HepG2 (cell line): ENCODE measurements around the gene NGB. TPM values are rescaled to one million over a fixed set of nuclear protein-coding genes. Genes with fewer than 3 reads are reported as not detected.
A peak's percentile ranks its signal among the peaks of the same experiment; 100 is the strongest.

ENCODE experiments used
- ATF7 ChIP-seq, 2 experiments: fragments of 450-650 bp in 1 of 2; sonication (generic) in 1 of 2; formaldehyde crosslinking in 1 of 2; IDR thresholded peaks; 2 replicates each; pipeline versions ENCODE4 v1.4.0 to v1.6.1; 2016 to 2020; ENCODE audit warnings: antibody characterized with exemption in 1 of 2, mild to moderate bottlenecking in 1 of 2, missing genetic modification reagents in 1 of 2
- BRCA1 ChIP-seq: sonication (generic); formaldehyde crosslinking; IDR thresholded peaks from 2 replicates; pipeline ENCODE4 v1.4.0; 2020; ENCODE audit warnings: missing genetic modification reagents
- EED ChIP-seq: sonication (generic); formaldehyde crosslinking; IDR thresholded peaks from 2 replicates; pipeline ENCODE4 v1.5.0; 2020; ENCODE audit warnings: mild to moderate bottlenecking, missing genetic modification reagents
- EHMT2 ChIP-seq: fragments of 200-600 bp; sonication (generic); IDR thresholded peaks from 2 replicates; pipeline ENCODE4 v1.7.0; 2017; ENCODE audit warnings: antibody characterized with exemption, low read depth, low read length, borderline replicate concordance
- FOSL2 ChIP-seq: sonication (generic); formaldehyde crosslinking; IDR thresholded peaks from 2 replicates; pipeline ENCODE4 v1.4.0; 2020; ENCODE audit warnings: missing genetic modification reagents
- HDAC2 ChIP-seq: sonication (generic); formaldehyde crosslinking; IDR thresholded peaks from 2 replicates; pipeline ENCODE4 v1.4.0; 2020; ENCODE audit warnings: missing genetic modification reagents
- HMG20A ChIP-seq: IDR thresholded peaks from 2 replicates; pipeline ENCODE4 v1.6.1; 2016; ENCODE audit warnings: borderline replicate concordance
- HNRNPK ChIP-seq: fragments of 200-400 bp; formaldehyde crosslinking; IDR thresholded peaks from 2 replicates; pipeline ENCODE4 v1.6.1; 2018; ENCODE audit warnings: low read length, low read depth, moderate library complexity, mild to moderate bottlenecking; ENCODE audit not compliant: poor library complexity, severe bottlenecking
- MZF1 ChIP-seq: sonication (generic); formaldehyde crosslinking; IDR thresholded peaks from 2 replicates; pipeline ENCODE4 v1.8.1; 2023; ENCODE audit warnings: mild to moderate bottlenecking, missing genetic modification reagents, borderline replicate concordance
- NCOA2 ChIP-seq: sonication (generic); formaldehyde crosslinking; IDR thresholded peaks from 2 replicates; pipeline ENCODE4 v1.8.0; 2022; ENCODE audit warnings: inconsistent platforms
- NFIC ChIP-seq: IDR thresholded peaks from 2 replicates; pipeline ENCODE4 v1.6.1; 2012; ENCODE audit warnings: mild to moderate bottlenecking, low read length, inconsistent platforms
- ZNF34 ChIP-seq: sonication (generic); formaldehyde crosslinking; IDR thresholded peaks from 2 replicates; pipeline ENCODE4 v1.4.0; 2020; ENCODE audit warnings: mild to moderate bottlenecking, missing genetic modification reagents, borderline replicate concordance
- ZNF367 ChIP-seq: sonication (generic); formaldehyde crosslinking; IDR thresholded peaks from 2 replicates; pipeline ENCODE4 v1.4.0; 2020; ENCODE audit warnings: missing genetic modification reagents, borderline replicate concordance
- ZNF775 ChIP-seq: sonication (generic); formaldehyde crosslinking; IDR thresholded peaks from 2 replicates; pipeline ENCODE4 v1.4.0; 2020; ENCODE audit warnings: missing genetic modification reagents, mild to moderate bottlenecking, moderate library complexity, borderline replicate concordance
- ZNF776 ChIP-seq: sonication (generic); formaldehyde crosslinking; IDR thresholded peaks from 2 replicates; pipeline ENCODE4 v1.4.0; 2020; ENCODE audit warnings: mild to moderate bottlenecking, missing genetic modification reagents
- polyA plus RNA-seq, 8 experiments: library from polyadenylated mRNA; depleted of rRNA in 3 of 8; stranded (reverse) in 7 of 8; unstranded in 1 of 8; fragments of >200 nt; fragmentation: Illumina TruSeq in 4 of 8; extraction: Trizol in 4 of 8; gene quantifications; 2 replicates each; pipeline versions ENCODE4 v1.2.1 to v1.2.3, GENCODE V29; 2011 to 2016; ENCODE audit warnings: low read depth in 4 of 8, missing spikeins in 1 of 8, mixed read lengths in 1 of 8; ENCODE audit not compliant: insufficient read depth in 1 of 8
- total RNA-seq, 5 experiments: library from RNA; depleted of rRNA; stranded (reverse); fragments of >200 nt; fragmentation: Illumina TruSeq; extraction: Trizol; gene quantifications; 2 replicates each; pipeline ENCODE4 v1.2.3, GENCODE V29; 2016; ENCODE audit warnings: low read depth in 1 of 5
- TF ChIP-seq, protein P1 (sequence below), 2 experiments: fragments of 450-650 bp in 1 of 2; sonication (generic) in 1 of 2; formaldehyde crosslinking; IDR thresholded peaks; 2 replicates each; pipeline versions ENCODE4 v1.5.0 to v1.8.0; 2020 to 2022; ENCODE audit warnings: mild to moderate bottlenecking in 1 of 2, missing genetic modification reagents in 1 of 2
- TF ChIP-seq, protein P2 (sequence below): IDR thresholded peaks from 2 replicates; pipeline ENCODE4 v1.6.1; 2016

NGB gene
- total and polyA plus RNA-seq, 2 of the 13 experiments (the other 11 are each of a cell fraction or from before 2014, with no cell fraction given), result 0.04 TPM; not detected in 1

DNA sequence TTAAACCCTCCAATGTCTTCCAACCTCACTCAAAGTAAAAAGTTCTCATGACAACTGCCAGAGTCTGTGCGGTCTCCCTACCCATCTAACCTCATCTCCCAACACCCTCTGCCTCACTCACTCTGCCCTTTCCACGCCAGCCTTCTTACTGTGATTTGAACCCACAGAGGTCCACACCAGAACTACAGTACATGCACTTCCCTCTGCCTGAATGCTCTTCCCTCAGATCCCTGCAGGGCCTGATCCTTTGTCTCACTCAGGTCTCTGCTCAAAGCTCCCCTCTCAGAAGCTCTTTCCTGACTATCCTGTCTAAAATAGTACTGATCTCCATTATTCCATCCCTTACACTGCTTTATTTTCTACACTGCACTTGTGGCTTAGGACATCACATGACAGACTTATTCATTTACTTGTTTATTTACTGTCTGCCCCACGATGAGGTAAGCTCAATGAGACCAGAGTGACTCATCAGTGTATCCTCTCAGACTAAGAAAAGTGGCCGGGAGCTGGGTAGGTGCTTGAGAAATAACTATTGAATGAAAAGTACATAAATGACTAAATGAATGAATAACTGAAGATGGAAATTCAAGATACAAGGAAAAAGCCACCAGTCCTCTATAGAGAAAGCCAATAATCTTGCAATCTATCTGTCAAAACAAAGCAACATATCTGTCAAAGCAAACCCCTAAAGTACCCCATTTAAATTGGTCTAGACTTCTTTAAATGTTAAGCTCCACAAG lies 32.6 kb upstream of the NGB start (continued):
- no peak for TF ChIP-seq BRCA1
- no peak for TF ChIP-seq HNRNPK
- TF ChIP-seq, protein P1, sequence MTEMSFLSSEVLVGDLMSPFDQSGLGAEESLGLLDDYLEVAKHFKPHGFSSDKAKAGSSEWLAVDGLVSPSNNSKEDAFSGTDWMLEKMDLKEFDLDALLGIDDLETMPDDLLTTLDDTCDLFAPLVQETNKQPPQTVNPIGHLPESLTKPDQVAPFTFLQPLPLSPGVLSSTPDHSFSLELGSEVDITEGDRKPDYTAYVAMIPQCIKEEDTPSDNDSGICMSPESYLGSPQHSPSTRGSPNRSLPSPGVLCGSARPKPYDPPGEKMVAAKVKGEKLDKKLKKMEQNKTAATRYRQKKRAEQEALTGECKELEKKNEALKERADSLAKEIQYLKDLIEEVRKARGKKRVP (CRISPR knock-in tag; IDR thresholded peaks at IDR 0.05), result 0 out of 4 replicates have a peak, but pooled peaks of 1 of the 2 experiments have one; percentile 25
- TF ChIP-seq FOSL2, result peak; percentile 98
- TF ChIP-seq ZNF776 (CRISPR knock-in tag), result no peak
- TF ChIP-seq MZF1 (CRISPR knock-in tag), result no peak
- no peak for TF ChIP-seq ZNF367 (CRISPR knock-in tag)
- no peak for TF ChIP-seq EHMT2
- TF ChIP-seq ATF7 (IDR thresholded peaks at IDR 0.05), result peak; percentile 25; the same call in 1 of the 2 replicates
- no peak for TF ChIP-seq ATF7 (CRISPR knock-in tag; IDR thresholded peaks at IDR 0.05)
- TF ChIP-seq, protein P2, sequence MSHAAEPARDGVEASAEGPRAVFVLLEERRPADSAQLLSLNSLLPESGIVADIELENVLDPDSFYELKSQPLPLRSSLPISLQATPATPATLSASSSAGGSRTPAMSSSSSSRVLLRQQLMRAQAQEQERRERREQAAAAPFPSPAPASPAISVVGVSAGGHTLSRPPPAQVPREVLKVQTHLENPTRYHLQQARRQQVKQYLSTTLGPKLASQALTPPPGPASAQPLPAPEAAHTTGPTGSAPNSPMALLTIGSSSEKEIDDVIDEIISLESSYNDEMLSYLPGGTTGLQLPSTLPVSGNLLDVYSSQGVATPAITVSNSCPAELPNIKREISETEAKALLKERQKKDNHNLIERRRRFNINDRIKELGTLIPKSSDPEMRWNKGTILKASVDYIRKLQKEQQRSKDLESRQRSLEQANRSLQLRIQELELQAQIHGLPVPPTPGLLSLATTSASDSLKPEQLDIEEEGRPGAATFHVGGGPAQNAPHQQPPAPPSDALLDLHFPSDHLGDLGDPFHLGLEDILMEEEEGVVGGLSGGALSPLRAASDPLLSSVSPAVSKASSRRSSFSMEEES (CRISPR knock-in tag), result peak; percentile 92
- TF ChIP-seq HMG20A (CRISPR knock-in tag), result peak; percentile 45; the same call in 1 of the 2 replicates
- no peak for TF ChIP-seq ZNF34
- no peak for TF ChIP-seq HDAC2 (CRISPR knock-in tag)
- TF ChIP-seq EED, result no peak
- no peak for TF ChIP-seq ZNF775 (CRISPR knock-in tag)
- TF ChIP-seq NFIC, result peak; percentile 32; the same call in 1 of the 2 replicates
- no peak for TF ChIP-seq NCOA2 (CRISPR knock-in tag)
